CD4-positive, alpha-beta T cell treated with Interleukin-1 beta for 1 hour (primary cell): Measurements from ENCODE around the gene FLT4.

Experiments
- DNase-seq, 2 donors: peaks; one replicate each; pipeline ENCODE4 v3.0.0-alpha.2; 2020 to 2022

FLT4 gene

GRCh38 chr5:180586870-180587269 lies 62.5 kb downstream of the FLT4 start:
- DNase-seq: no peak

DNA sequence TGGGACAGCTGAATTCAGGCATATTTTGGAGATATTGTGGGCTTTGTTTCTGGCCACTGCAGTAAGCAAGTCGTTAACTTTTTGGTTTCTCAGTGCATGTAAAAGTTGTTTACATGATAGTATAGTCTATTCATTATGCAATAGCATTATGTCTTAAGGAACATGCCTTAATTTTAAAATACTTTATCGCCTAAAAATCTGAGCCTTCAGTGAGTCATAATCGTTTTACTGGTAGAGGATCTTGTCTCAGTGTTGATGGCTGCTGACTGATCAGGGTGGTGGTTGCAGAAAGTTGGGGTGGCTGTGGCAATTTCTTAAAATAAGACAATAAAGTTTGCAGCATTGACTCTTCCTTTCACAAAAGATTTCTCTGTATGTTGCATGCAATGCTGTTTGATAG lies 63.2 kb downstream of the FLT4 start:
- no peak for DNase-seq

DNA sequence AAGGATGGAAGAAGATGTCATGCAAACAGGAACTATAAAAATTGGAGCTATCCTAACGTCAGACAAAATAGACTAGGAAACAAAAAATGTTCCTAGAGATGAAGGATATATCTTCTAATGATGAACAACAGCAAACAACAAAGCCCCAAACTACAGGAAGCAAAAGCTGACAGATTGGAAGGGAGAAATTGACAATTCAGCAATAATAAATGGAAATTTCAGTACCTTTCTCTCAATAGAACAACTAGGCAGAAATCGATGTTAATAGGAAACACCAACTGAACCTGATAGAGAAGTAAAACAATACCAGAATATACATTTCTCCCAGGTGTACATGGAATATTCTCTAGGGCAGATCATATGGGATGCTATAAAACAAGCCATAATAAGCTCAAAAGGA lies 65.7 kb downstream of the FLT4 start:
- no peak for DNase-seq

DNA sequence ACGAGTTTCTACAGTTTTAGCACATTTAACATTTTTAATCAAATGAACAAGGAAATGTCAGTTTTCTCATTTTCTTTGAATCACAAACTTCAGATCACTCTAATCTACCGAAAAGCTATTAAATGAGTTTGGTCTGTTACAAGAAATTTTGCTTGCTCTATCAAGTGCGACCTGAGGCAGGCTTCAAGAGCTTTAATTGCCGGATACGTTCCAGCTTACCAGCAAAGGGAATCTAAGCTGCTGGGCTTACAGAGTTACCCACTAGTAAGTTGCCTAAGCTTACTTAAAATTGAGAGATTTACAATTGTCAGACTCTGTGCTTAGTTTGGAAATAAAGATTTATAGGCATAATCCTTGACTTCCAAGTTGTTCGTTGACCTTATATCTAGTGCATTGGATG lies 68.7 kb downstream of the FLT4 start:
- no peak for DNase-seq

DNA sequence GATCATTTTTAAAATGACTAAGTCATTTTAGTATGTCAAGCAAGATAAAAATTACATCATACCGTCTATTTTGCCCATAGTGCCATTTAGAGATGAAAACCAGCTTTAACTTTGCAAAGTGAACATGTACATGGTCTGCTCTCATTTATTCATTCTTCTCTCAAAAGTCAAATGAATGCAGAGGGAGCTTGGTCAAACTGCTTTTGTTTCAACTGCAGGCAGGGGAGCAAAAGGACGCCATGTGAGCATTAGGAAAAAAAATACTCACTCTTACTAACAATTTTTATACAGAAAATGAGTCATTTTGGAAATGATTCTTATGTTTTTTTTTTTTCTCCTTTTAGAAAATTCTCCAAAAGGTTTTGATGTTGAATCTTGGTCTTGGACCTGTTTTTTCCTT lies 73.8 kb downstream of the FLT4 start:
- no peak for DNase-seq

DNA sequence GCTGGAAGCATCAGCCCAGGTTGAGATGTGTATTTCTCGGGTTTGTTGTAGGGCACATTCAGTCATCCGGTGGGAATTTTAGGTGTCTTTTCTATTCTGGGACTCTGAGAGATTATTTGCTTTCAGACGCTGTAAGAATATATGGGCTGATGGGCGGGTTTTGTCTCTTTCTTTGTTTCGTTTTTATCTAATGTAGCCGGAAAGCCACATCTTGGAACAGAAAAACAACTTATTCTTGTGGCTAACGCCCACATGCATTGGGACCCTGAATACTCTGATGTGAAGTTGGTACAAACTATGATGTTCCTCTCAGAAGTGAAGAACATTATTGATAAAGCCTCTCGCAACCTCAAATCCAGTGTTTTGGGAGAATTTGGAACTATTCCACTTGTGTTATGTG lies 80.5 kb downstream of the FLT4 start:
- DNase-seq: no peak

GRCh38 chr5:180563994-180564393 lies 85.4 kb downstream of the FLT4 start:
- DNase-seq: no peak

- no peak for DNase-seq
Observed at GRCh38 chr5:180558232-180558631, 91.2 kb downstream of the FLT4 start.

- DNase-seq: no peak
Observed at GRCh38 chr5:180557217-180557809, 92.1 kb downstream of the FLT4 start.

- DNase-seq: no peak
Observed at GRCh38 chr5:180555168-180555921, 94.1 kb downstream of the FLT4 start.

- no peak for DNase-seq
Observed at GRCh38 chr5:180553530-180553929, 95.9 kb downstream of the FLT4 start.
